Stimulated activated CD8-positive, alpha-beta memory T cell treated with anti-CD3 and anti-CD28 coated beads, Interleukin-7, amount 100 ng/mL, for 4 hours (primary cell): Measurements from ENCODE around the gene COL1A2.

Experiments
- DNase-seq, 2 donors: peaks; one replicate each; pipeline ENCODE4 v3.0.0-alpha.2; 2020; ENCODE audit warnings: low read depth in 2 of 2

The COL1A2 gene

GRCh38 chr7:94394437-94395140 is at the start of gene COL1A2:
Gene COL1A2, plus strand, starts transcription at chr7:94394895. Its CDS starts 137 bp downstream, at chr7:94395032.
- DNase-seq: no peak

GRCh38 chr7:94345907-94346306 is 48.8 kb upstream of the COL1A2 start:
- DNase-seq: no peak

- DNase-seq: no peak
Measured at GRCh38 chr7:94348142-94348541, 46.6 kb upstream of the COL1A2 start.

- DNase-seq: no peak
Measured at GRCh38 chr7:94350734-94351133, 44.0 kb upstream of the COL1A2 start.

GRCh38 chr7:94351703-94352102 is 43.0 kb upstream of the COL1A2 start:
- DNase-seq: no peak

GRCh38 chr7:94352887-94353286 is 41.8 kb upstream of the COL1A2 start:
- no peak for DNase-seq

- no peak for DNase-seq
Measured at GRCh38 chr7:94354953-94355352, 39.7 kb upstream of the COL1A2 start.

- no peak for DNase-seq
Measured at GRCh38 chr7:94355454-94355853, 39.2 kb upstream of the COL1A2 start.

GRCh38 chr7:94357076-94357475 is 37.6 kb upstream of the COL1A2 start:
- no peak for DNase-seq

GRCh38 chr7:94360926-94361325 is 33.8 kb upstream of the COL1A2 start:
- no peak for DNase-seq

- DNase-seq: no peak
Measured at GRCh38 chr7:94362276-94362675, 32.4 kb upstream of the COL1A2 start.

- no peak for DNase-seq
Measured at GRCh38 chr7:94364816-94365215, 29.9 kb upstream of the COL1A2 start.

- DNase-seq: no peak
Measured at GRCh38 chr7:94366163-94366562, 28.5 kb upstream of the COL1A2 start.

GRCh38 chr7:94366832-94367231 is 27.9 kb upstream of the COL1A2 start:
- no peak for DNase-seq

- no peak for DNase-seq
Measured at GRCh38 chr7:94367949-94368348, 26.7 kb upstream of the COL1A2 start.

- no peak for DNase-seq
Measured at GRCh38 chr7:94368371-94368791, 26.3 kb upstream of the COL1A2 start.

- DNase-seq: no peak
Measured at GRCh38 chr7:94374231-94374630, 20.5 kb upstream of the COL1A2 start.

- no peak for DNase-seq
Measured at GRCh38 chr7:94374721-94375566, 19.8 kb upstream of the COL1A2 start.

- no peak for DNase-seq
Measured at GRCh38 chr7:94375691-94376090, 19.0 kb upstream of the COL1A2 start.

- DNase-seq: no peak
Measured at GRCh38 chr7:94376281-94376680, 18.4 kb upstream of the COL1A2 start.

GRCh38 chr7:94378356-94378755 is 16.3 kb upstream of the COL1A2 start:
- no peak for DNase-seq

- no peak for DNase-seq
Measured at GRCh38 chr7:94380264-94380663, 14.4 kb upstream of the COL1A2 start.

GRCh38 chr7:94382132-94382531 is 12.6 kb upstream of the COL1A2 start:
- DNase-seq: no peak
